ENCODE results near the gene TUFT1.

- peak in 1 of 12 donors; percentile 11 for TF ChIP-seq CTCF (IDR thresholded peaks at IDR 0.05)
- TF ChIP-seq POLR2A (IDR thresholded peaks at IDR 0.05): no peak
Observed at GRCh38 chr1:151501474-151501873, 38.6 kb upstream of the TUFT1 start.

All from heart left ventricle (tissue), 13 donors.